ENCODE data around the gene GYG1. TPM values are rescaled to one million over a fixed set of nuclear protein-coding genes. Genes with fewer than 3 reads are reported as not detected.

The GYG1 gene
- total RNA-seq, 1 donor from 2014 or later = 33.1 TPM

GRCh38 chr3:149021830-149022229, 30.5 kb downstream of the GYG1 start:
- TF ChIP-seq, protein P1, sequence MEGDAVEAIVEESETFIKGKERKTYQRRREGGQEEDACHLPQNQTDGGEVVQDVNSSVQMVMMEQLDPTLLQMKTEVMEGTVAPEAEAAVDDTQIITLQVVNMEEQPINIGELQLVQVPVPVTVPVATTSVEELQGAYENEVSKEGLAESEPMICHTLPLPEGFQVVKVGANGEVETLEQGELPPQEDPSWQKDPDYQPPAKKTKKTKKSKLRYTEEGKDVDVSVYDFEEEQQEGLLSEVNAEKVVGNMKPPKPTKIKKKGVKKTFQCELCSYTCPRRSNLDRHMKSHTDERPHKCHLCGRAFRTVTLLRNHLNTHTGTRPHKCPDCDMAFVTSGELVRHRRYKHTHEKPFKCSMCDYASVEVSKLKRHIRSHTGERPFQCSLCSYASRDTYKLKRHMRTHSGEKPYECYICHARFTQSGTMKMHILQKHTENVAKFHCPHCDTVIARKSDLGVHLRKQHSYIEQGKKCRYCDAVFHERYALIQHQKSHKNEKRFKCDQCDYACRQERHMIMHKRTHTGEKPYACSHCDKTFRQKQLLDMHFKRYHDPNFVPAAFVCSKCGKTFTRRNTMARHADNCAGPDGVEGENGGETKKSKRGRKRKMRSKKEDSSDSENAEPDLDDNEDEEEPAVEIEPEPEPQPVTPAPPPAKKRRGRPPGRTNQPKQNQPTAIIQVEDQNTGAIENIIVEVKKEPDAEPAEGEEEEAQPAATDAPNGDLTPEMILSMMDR (conservative IDR thresholded peaks at IDR 0.05) = no peak

DNA sequence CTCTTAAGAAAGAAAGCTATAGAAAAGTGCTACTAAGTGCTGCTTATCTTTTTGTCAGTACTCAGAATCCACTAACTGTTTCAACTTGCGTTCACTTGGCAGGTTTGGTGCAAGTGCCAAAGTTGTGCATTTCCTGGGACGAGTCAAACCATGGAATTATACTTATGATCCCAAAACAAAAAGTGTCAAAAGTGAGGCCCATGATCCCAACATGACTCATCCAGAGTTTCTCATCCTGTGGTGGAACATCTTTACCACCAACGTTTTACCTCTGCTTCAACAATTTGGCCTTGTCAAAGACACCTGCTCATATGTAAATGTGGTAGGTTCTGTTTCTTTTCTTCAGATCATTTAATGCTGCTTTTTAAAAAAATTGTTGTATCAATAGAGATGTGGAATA, 32.6 kb downstream of the GYG1 start:
- DNase-seq (ENCODE audit: extremely low spot score, unreplicated experiment) = no peak
- Mint-ChIP-seq H3K36me3 (peaks cover 40% of the 10 kb centered on the region), H3K27me3 (no peaks in the 10 kb centered on the region), H3K4me1 (ENCODE audit: unreplicated experiment) (no peaks in the 10 kb centered on the region), H3K4me3 (no peak overlapping the region), H3K9me3 (peaks cover 6% of the 10 kb centered on the region), H3K27ac (no peak overlapping the region)
- TF ChIP-seq, protein P1 (conservative IDR thresholded peaks at IDR 0.05) = no peak

More at GRCh38 chr3:149021830-149022229, 30.5 kb downstream of the GYG1 start:
- Mint-ChIP-seq H3K4me3 (no peak overlapping the region), H3K27ac (no peak overlapping the region), H3K27me3 (no peaks in the 10 kb centered on the region), H3K4me1 (ENCODE audit: unreplicated experiment) (no peaks in the 10 kb centered on the region), H3K9me3 (peaks cover 6% of the 10 kb centered on the region), H3K36me3 (peaks cover 34% of the 10 kb centered on the region)
- DNase-seq (ENCODE audit: extremely low spot score, unreplicated experiment) = no peak

DNA sequence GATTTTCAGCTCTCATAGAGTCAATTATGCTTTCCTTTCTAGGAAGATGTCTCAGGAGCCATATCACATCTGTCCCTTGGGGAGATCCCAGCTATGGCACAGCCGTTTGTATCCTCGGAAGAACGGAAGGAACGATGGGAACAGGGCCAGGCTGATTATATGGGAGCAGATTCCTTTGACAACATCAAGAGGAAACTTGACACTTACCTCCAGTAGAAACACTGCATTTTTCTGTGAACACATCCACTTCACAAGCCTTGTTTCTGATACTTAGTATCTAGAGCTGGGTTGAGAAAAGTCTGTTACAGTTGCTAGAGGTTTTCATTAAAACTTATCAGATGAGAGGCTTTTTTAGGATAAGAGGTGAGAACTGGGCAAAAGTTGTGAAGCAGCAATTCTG, 35.4 kb downstream of the GYG1 start:
- Mint-ChIP-seq H3K9me3 (peaks cover 6% of the 10 kb centered on the region), H3K4me1 (ENCODE audit: unreplicated experiment) (no peaks in the 10 kb centered on the region), H3K27ac (no peak overlapping the region), H3K36me3 (peaks cover 35% of the 10 kb centered on the region), H3K27me3 (no peaks in the 10 kb centered on the region), H3K4me3 (no peak overlapping the region)
- TF ChIP-seq, protein P1 (conservative IDR thresholded peaks at IDR 0.05) = no peak
- DNase-seq (ENCODE audit: extremely low spot score, unreplicated experiment) = no peak

DNA sequence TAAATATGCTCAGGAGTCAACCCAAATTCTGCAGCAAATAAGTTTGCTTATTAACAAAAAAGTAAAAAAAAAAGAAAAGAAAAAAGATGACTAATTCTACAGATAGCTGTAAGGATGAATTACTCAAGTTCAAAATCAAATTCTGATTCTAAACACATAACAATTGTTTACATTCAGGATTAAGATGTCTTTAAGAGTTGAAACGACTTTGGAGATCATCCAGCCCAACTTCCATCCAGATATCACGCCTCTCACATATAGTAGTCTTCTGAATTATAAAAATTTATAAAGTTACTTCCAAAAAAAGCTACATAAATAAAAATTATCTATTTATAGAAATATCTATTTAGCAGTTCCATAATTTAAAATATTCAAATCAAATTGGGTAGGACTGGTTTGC, 39.8 kb downstream of the GYG1 start:
- TF ChIP-seq, protein P1 (conservative IDR thresholded peaks at IDR 0.05) = no peak
- no peak for DNase-seq (ENCODE audit: extremely low spot score, unreplicated experiment)
- Mint-ChIP-seq H3K36me3 (peaks cover 27% of the 10 kb centered on the region), H3K4me1 (ENCODE audit: unreplicated experiment) (no peaks in the 10 kb centered on the region), H3K27me3 (no peaks in the 10 kb centered on the region), H3K9me3 (no peaks in the 10 kb centered on the region), H3K27ac (no peak overlapping the region), H3K4me3 (no peak overlapping the region)

- H3K27me3 Mint-ChIP-seq = no peaks in the 10 kb centered on the region
- H3K4me3 Mint-ChIP-seq = no peak overlapping the region
- DNase-seq (ENCODE audit: extremely low spot score, unreplicated experiment) = no peak
- H3K4me1 Mint-ChIP-seq (ENCODE audit: unreplicated experiment) = peaks cover under 1% of the 10 kb centered on the region
- peaks cover 25% of the 10 kb centered on the region for H3K36me3 Mint-ChIP-seq
- TF ChIP-seq, protein P1 (conservative IDR thresholded peaks at IDR 0.05) = no peak
- H3K9me3 Mint-ChIP-seq = no peaks in the 10 kb centered on the region
- no peak overlapping the region for H3K27ac Mint-ChIP-seq
Measured at GRCh38 chr3:149037684-149038083, 46.3 kb downstream of the GYG1 start.

DNA sequence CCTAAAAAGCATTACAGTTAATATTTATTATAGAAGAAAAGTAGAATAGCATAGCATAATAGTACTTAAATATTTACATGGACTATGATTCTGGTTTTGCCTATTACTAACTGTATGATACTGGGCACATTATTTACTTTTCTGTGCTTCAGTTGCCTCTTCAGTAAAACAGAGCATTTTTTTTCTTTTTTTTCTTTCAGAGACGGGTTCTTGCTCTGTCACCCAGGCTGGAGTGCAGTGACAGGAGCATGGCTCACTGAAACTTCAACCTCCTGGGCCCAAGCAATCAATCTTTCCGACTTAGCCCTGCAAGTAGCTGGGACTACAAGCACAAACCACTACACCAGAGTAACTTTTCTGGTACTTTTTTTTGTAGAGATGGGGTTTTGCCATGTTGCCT, 47.0 kb downstream of the GYG1 start:
- Mint-ChIP-seq H3K4me3 (no peak overlapping the region), H3K36me3 (peaks cover 26% of the 10 kb centered on the region), H3K27ac (no peak overlapping the region), H3K9me3 (no peaks in the 10 kb centered on the region), H3K4me1 (ENCODE audit: unreplicated experiment) (peaks cover 5% of the 10 kb centered on the region), H3K27me3 (no peaks in the 10 kb centered on the region)
- DNase-seq (ENCODE audit: extremely low spot score, unreplicated experiment) = no peak
- TF ChIP-seq, protein P1 (conservative IDR thresholded peaks at IDR 0.05) = no peak

Measured in type B pancreatic cell (in vitro differentiated cells).